SK-N-MC (cell line): ENCODE measurements around the gene SLC39A7.

ENCODE experiments used
- EZH2 ChIP-seq: fragments of 200-600 bp; sonication (generic); IDR thresholded peaks from one replicate; pipeline ENCODE4 v1.6.1; 2017; ENCODE audit warnings: antibody characterized with exemption
- FOXP2 ChIP-seq: optimal IDR thresholded peaks from 2 replicates; pipeline ENCODE3; 2011; ENCODE audit warnings: mild to moderate bottlenecking, moderate library complexity; ENCODE audit not compliant: insufficient read depth; ENCODE audit errors: extremely low read length, control extremely low read depth
- POLR2AphosphoS5 ChIP-seq: IDR thresholded peaks from 2 replicates; pipeline ENCODE4 v1.6.1; 2012; ENCODE audit warnings: mild to moderate bottlenecking, low read depth, low read length, borderline replicate concordance

GRCh38 chr6:33249732-33250630 is 49.3 kb downstream of the SLC39A7 start:
- no peak for TF ChIP-seq EZH2
- no peak for TF ChIP-seq FOXP2
- TF ChIP-seq POLR2AphosphoS5: no peak
